ENCODE measurements around the gene PPP3CA.

PPP3CA gene

GRCh38 chr4:101258883-101259282, 88.4 kb downstream of the PPP3CA start:
- Histone ChIP-seq H3K79me2 (ENCODE audit: control insufficient read depth, insufficient read depth, low read length) (peaks cover 2% of the 10 kb centered on the region), H3K9ac (ENCODE audit: low read length) (no peak overlapping the region), H3K4ac (ENCODE audit: low read depth, low read length) (no peak overlapping the region), H2BK5ac (ENCODE audit: low read length) (no peak overlapping the region), H4K5ac (ENCODE audit: low read length) (no peak overlapping the region), H3K18ac (ENCODE audit: low read length) (no peak overlapping the region), H3K4me3 (ENCODE audit: low read length) (no peak overlapping the region), H3K4me2 (ENCODE audit: low read length) (no peak overlapping the region), H3K27me3 (ENCODE audit: insufficient read depth, low read length, poor library complexity) (no peaks in the 10 kb centered on the region), H3K79me1 (ENCODE audit: low read length) (peaks cover 7% of the 10 kb centered on the region), H2AK5ac (ENCODE audit: low read length) (no peak overlapping the region), H3K36me3 (ENCODE audit: control insufficient read depth, insufficient read depth, low read length) (no peaks in the 10 kb centered on the region), H2BK15ac (replicated peaks; ENCODE audit: low read depth) (no peak overlapping the region), H3K4me1 (ENCODE audit: control insufficient read depth, low read depth, low read length) (peaks cover 6% of the 10 kb centered on the region), H3K27ac (ENCODE audit: low read depth, low read length) (no peak overlapping the region), H2BK120ac (ENCODE audit: low read depth, low read length) (no peak overlapping the region), H4K8ac (ENCODE audit: low read depth, low read length) (no peak overlapping the region), H3K56ac (ENCODE audit: low read length) (no peak overlapping the region), H3K23ac (ENCODE audit: low read length) (no peak overlapping the region)
- WGBS (ENCODE audit: extremely low coverage, insufficient coverage, low lambda C conversion rate) = no CpG with 5 or more reads among the region's 2 CpGs
- DNase-seq = peak; percentile 27

GRCh38 chr4:101256222-101256621, 91.1 kb downstream of the PPP3CA start:
- no peak overlapping the region for H3K23ac ChIP-seq (ENCODE audit: low read length)
- H2BK5ac ChIP-seq (ENCODE audit: low read length) = no peak overlapping the region
- H3K4me1 ChIP-seq (ENCODE audit: control insufficient read depth, low read depth, low read length) = peaks cover 6% of the 10 kb centered on the region
- no peak overlapping the region for H2BK120ac ChIP-seq (ENCODE audit: low read depth, low read length)
- no peak overlapping the region for H4K5ac ChIP-seq (ENCODE audit: low read length)
- no peak overlapping the region for H3K56ac ChIP-seq (ENCODE audit: low read length)
- no peak overlapping the region for H3K18ac ChIP-seq (ENCODE audit: low read length)
- no peaks in the 10 kb centered on the region for H3K79me2 ChIP-seq (ENCODE audit: control insufficient read depth, insufficient read depth, low read length)
- no peaks in the 10 kb centered on the region for H3K27me3 ChIP-seq (ENCODE audit: insufficient read depth, low read length, poor library complexity)
- no peak overlapping the region for H3K4me2 ChIP-seq (ENCODE audit: low read length)
- H3K27ac ChIP-seq (ENCODE audit: low read depth, low read length) = no peak overlapping the region
- no peak overlapping the region for H2AK5ac ChIP-seq (ENCODE audit: low read length)
- no peaks in the 10 kb centered on the region for H3K36me3 ChIP-seq (ENCODE audit: control insufficient read depth, insufficient read depth, low read length)
- peaks cover 4% of the 10 kb centered on the region for H3K79me1 ChIP-seq (ENCODE audit: low read length)
- H2BK15ac ChIP-seq (replicated peaks; ENCODE audit: low read depth) = no peak overlapping the region
- no peak overlapping the region for H3K9ac ChIP-seq (ENCODE audit: low read length)
- no peak overlapping the region for H3K4ac ChIP-seq (ENCODE audit: low read depth, low read length)
- H3K4me3 ChIP-seq (ENCODE audit: low read length) = no peak overlapping the region
- H4K8ac ChIP-seq (ENCODE audit: low read depth, low read length) = no peak overlapping the region
- DNase-seq = no peak

GRCh38 chr4:101254776-101255175, 92.5 kb downstream of the PPP3CA start:
- Histone ChIP-seq H3K4me2 (ENCODE audit: low read length) (no peak overlapping the region), H2BK15ac (replicated peaks; ENCODE audit: low read depth) (no peak overlapping the region), H3K27me3 (ENCODE audit: insufficient read depth, low read length, poor library complexity) (no peaks in the 10 kb centered on the region), H3K23ac (ENCODE audit: low read length) (no peak overlapping the region), H4K5ac (ENCODE audit: low read length) (no peak overlapping the region), H3K36me3 (ENCODE audit: control insufficient read depth, insufficient read depth, low read length) (no peaks in the 10 kb centered on the region), H3K79me2 (ENCODE audit: control insufficient read depth, insufficient read depth, low read length) (no peaks in the 10 kb centered on the region), H3K56ac (ENCODE audit: low read length) (no peak overlapping the region), H3K9ac (ENCODE audit: low read length) (no peak overlapping the region), H3K4ac (ENCODE audit: low read depth, low read length) (no peak overlapping the region), H2BK120ac (ENCODE audit: low read depth, low read length) (no peak overlapping the region), H3K4me1 (ENCODE audit: control insufficient read depth, low read depth, low read length) (peaks cover 6% of the 10 kb centered on the region), H3K79me1 (ENCODE audit: low read length) (peaks cover 2% of the 10 kb centered on the region), H3K4me3 (ENCODE audit: low read length) (no peak overlapping the region), H4K8ac (ENCODE audit: low read depth, low read length) (no peak overlapping the region), H3K27ac (ENCODE audit: low read depth, low read length) (no peak overlapping the region), H3K18ac (ENCODE audit: low read length) (no peak overlapping the region), H2AK5ac (ENCODE audit: low read length) (no peak overlapping the region), H2BK5ac (ENCODE audit: low read length) (no peak overlapping the region)
- DNase-seq = no peak
- no CpG with 5 or more reads among the region's 4 CpGs for WGBS (ENCODE audit: extremely low coverage, insufficient coverage, low lambda C conversion rate)

GRCh38 chr4:101253121-101253520, 94.2 kb downstream of the PPP3CA start:
- H2BK15ac ChIP-seq (replicated peaks; ENCODE audit: low read depth) = no peak overlapping the region
- DNase-seq = no peak
- no peak overlapping the region for H3K27ac ChIP-seq (ENCODE audit: low read depth, low read length)
- peaks cover 2% of the 10 kb centered on the region for H3K4me1 ChIP-seq (ENCODE audit: control insufficient read depth, low read depth, low read length)
- H3K4me3 ChIP-seq (ENCODE audit: low read length) = no peak overlapping the region
- H3K4me2 ChIP-seq (ENCODE audit: low read length) = no peak overlapping the region
- H3K4ac ChIP-seq (ENCODE audit: low read depth, low read length) = no peak overlapping the region
- no peak overlapping the region for H3K18ac ChIP-seq (ENCODE audit: low read length)
- no peak overlapping the region for H2BK5ac ChIP-seq (ENCODE audit: low read length)
- H3K79me1 ChIP-seq (ENCODE audit: low read length) = no peaks in the 10 kb centered on the region
- no peak overlapping the region for H3K23ac ChIP-seq (ENCODE audit: low read length)
- H3K56ac ChIP-seq (ENCODE audit: low read length) = no peak overlapping the region
- no CpG with 5 or more reads among the region's 1 CpG for WGBS (ENCODE audit: extremely low coverage, insufficient coverage, low lambda C conversion rate)
- H3K36me3 ChIP-seq (ENCODE audit: control insufficient read depth, insufficient read depth, low read length) = no peaks in the 10 kb centered on the region
- no peak overlapping the region for H3K9ac ChIP-seq (ENCODE audit: low read length)
- no peak overlapping the region for H4K8ac ChIP-seq (ENCODE audit: low read depth, low read length)
- no peaks in the 10 kb centered on the region for H3K79me2 ChIP-seq (ENCODE audit: control insufficient read depth, insufficient read depth, low read length)
- H2AK5ac ChIP-seq (ENCODE audit: low read length) = no peak overlapping the region
- H2BK120ac ChIP-seq (ENCODE audit: low read depth, low read length) = no peak overlapping the region
- no peaks in the 10 kb centered on the region for H3K27me3 ChIP-seq (ENCODE audit: insufficient read depth, low read length, poor library complexity)
- H4K5ac ChIP-seq (ENCODE audit: low read length) = no peak overlapping the region

- no peak overlapping the region for H3K23ac ChIP-seq (ENCODE audit: low read length)
- no peak overlapping the region for H2AK5ac ChIP-seq (ENCODE audit: low read length)
- H4K5ac ChIP-seq (ENCODE audit: low read length) = no peak overlapping the region
- no peak overlapping the region for H3K18ac ChIP-seq (ENCODE audit: low read length)
- H2BK120ac ChIP-seq (ENCODE audit: low read depth, low read length) = no peak overlapping the region
- DNase-seq = peak; percentile 35
- H3K4me2 ChIP-seq (ENCODE audit: low read length) = no peak overlapping the region
- H3K9ac ChIP-seq (ENCODE audit: low read length) = no peak overlapping the region
- no peak overlapping the region for H3K56ac ChIP-seq (ENCODE audit: low read length)
- H2BK5ac ChIP-seq (ENCODE audit: low read length) = no peak overlapping the region
- no peak overlapping the region for H3K4me3 ChIP-seq (ENCODE audit: low read length)
- WGBS (ENCODE audit: extremely low coverage, insufficient coverage, low lambda C conversion rate) = no CpG with 5 or more reads among the region's 2 CpGs
- H3K27ac ChIP-seq (ENCODE audit: low read depth, low read length) = no peak overlapping the region
- H4K8ac ChIP-seq (ENCODE audit: low read depth, low read length) = no peak overlapping the region
- H3K27me3 ChIP-seq (ENCODE audit: insufficient read depth, low read length, poor library complexity) = no peaks in the 10 kb centered on the region
- peaks cover 2% of the 10 kb centered on the region for H3K4me1 ChIP-seq (ENCODE audit: control insufficient read depth, low read depth, low read length)
- no peak overlapping the region for H3K4ac ChIP-seq (ENCODE audit: low read depth, low read length)
- no peaks in the 10 kb centered on the region for H3K79me2 ChIP-seq (ENCODE audit: control insufficient read depth, insufficient read depth, low read length)
- H3K36me3 ChIP-seq (ENCODE audit: control insufficient read depth, insufficient read depth, low read length) = no peaks in the 10 kb centered on the region
- no peaks in the 10 kb centered on the region for H3K79me1 ChIP-seq (ENCODE audit: low read length)
- no peak overlapping the region for H2BK15ac ChIP-seq (replicated peaks; ENCODE audit: low read depth)
These were observed 94.6 kb downstream of the PPP3CA start for GRCh38 chr4:101252721-101253120.

- H3K4me1 ChIP-seq (ENCODE audit: control insufficient read depth, low read depth, low read length) = peaks cover 1% of the 10 kb centered on the region
- H3K36me3 ChIP-seq (ENCODE audit: control insufficient read depth, insufficient read depth, low read length) = no peaks in the 10 kb centered on the region
- no peak overlapping the region for H4K8ac ChIP-seq (ENCODE audit: low read depth, low read length)
- no peak overlapping the region for H3K4me2 ChIP-seq (ENCODE audit: low read length)
- H3K27ac ChIP-seq (ENCODE audit: low read depth, low read length) = no peak overlapping the region
- WGBS (ENCODE audit: extremely low coverage, insufficient coverage, low lambda C conversion rate) = no CpG with 5 or more reads among the region's 3 CpGs
- no peak overlapping the region for H2BK5ac ChIP-seq (ENCODE audit: low read length)
- H3K79me1 ChIP-seq (ENCODE audit: low read length) = no peaks in the 10 kb centered on the region
- H3K4me3 ChIP-seq (ENCODE audit: low read length) = no peak overlapping the region
- no peak overlapping the region for H2AK5ac ChIP-seq (ENCODE audit: low read length)
- H3K18ac ChIP-seq (ENCODE audit: low read length) = no peak overlapping the region
- no peak overlapping the region for H2BK120ac ChIP-seq (ENCODE audit: low read depth, low read length)
- H2BK15ac ChIP-seq (replicated peaks; ENCODE audit: low read depth) = no peak overlapping the region
- no peak overlapping the region for H3K4ac ChIP-seq (ENCODE audit: low read depth, low read length)
- H4K5ac ChIP-seq (ENCODE audit: low read length) = no peak overlapping the region
- H3K23ac ChIP-seq (ENCODE audit: low read length) = no peak overlapping the region
- H3K56ac ChIP-seq (ENCODE audit: low read length) = no peak overlapping the region
- no peak for DNase-seq
- H3K27me3 ChIP-seq (ENCODE audit: insufficient read depth, low read length, poor library complexity) = no peaks in the 10 kb centered on the region
- no peaks in the 10 kb centered on the region for H3K79me2 ChIP-seq (ENCODE audit: control insufficient read depth, insufficient read depth, low read length)
- H3K9ac ChIP-seq (ENCODE audit: low read length) = no peak overlapping the region
These were observed 96.1 kb downstream of the PPP3CA start for GRCh38 chr4:101251261-101251660.
